Gastroesophageal sphincter (tissue), 3 donors: ENCODE measurements around the gene STIM2.

Experiments used
- EP300 ChIP-seq: sonication (generic); formaldehyde crosslinking; IDR thresholded peaks from one replicate; pipeline ENCODE4 v1.6.1; 2017; ENCODE audit warnings: antibody characterized with exemption, mild to moderate bottlenecking
- POLR2A ChIP-seq, 2 donors: fragments of 450-650 bp; IDR thresholded peaks; one replicate each; pipeline ENCODE4 v1.6.1; 2017; ENCODE audit warnings: antibody characterized with exemption in 2 of 2, mild to moderate bottlenecking in 2 of 2, moderate library complexity in 1 of 2
- POLR2AphosphoS5 ChIP-seq: sonication (generic); formaldehyde crosslinking; IDR thresholded peaks from one replicate; pipeline ENCODE4 v1.6.1; 2017; ENCODE audit warnings: antibody characterized with exemption
- TF ChIP-seq, protein P1 (sequence below), 4 experiments: fragments of 200-600 bp in 2 of 4; fragments of 450-650 bp in 2 of 4; sonication (generic) in 1 of 4; IDR thresholded peaks; one replicate each; pipeline ENCODE4 v1.5.1; 2017 to 2019; ENCODE audit warnings: antibody characterized with exemption in 4 of 4, mild to moderate bottlenecking in 2 of 4, moderate library complexity in 2 of 4

DNA sequence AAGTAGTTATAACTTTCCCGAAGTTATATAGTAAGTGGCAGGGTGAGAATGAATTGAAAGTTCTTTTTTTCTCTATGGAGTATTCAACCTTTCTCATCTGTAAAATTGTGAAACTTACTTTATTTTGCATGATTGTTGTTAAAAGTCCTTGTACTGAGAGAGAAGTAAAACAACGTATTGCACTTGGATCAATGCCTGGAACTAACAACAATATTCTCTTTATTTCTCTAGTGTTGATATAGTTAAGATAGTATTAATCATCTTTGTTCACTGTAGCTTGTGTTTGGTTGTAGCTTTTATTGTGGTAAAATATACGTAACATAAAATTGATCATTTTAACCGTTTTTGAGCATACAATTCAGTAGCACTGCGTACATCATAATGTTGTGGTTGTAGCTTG lies 48.7 kb downstream of the STIM2 start:
- TF ChIP-seq, protein P1, sequence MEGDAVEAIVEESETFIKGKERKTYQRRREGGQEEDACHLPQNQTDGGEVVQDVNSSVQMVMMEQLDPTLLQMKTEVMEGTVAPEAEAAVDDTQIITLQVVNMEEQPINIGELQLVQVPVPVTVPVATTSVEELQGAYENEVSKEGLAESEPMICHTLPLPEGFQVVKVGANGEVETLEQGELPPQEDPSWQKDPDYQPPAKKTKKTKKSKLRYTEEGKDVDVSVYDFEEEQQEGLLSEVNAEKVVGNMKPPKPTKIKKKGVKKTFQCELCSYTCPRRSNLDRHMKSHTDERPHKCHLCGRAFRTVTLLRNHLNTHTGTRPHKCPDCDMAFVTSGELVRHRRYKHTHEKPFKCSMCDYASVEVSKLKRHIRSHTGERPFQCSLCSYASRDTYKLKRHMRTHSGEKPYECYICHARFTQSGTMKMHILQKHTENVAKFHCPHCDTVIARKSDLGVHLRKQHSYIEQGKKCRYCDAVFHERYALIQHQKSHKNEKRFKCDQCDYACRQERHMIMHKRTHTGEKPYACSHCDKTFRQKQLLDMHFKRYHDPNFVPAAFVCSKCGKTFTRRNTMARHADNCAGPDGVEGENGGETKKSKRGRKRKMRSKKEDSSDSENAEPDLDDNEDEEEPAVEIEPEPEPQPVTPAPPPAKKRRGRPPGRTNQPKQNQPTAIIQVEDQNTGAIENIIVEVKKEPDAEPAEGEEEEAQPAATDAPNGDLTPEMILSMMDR (IDR thresholded peaks at IDR 0.05) = no peak
- no peak for TF ChIP-seq POLR2AphosphoS5
- TF ChIP-seq EP300 = no peak
- TF ChIP-seq POLR2A (IDR thresholded peaks at IDR 0.05) = no peak
